HL-60 (cell line): Measurements from ENCODE around the gene MAMSTR.

Experiments
- POLR2AphosphoS5 ChIP-seq: IDR thresholded peaks from 2 replicates; pipeline ENCODE4 v1.6.1; 2012; ENCODE audit warnings: low read depth
- SPI1 ChIP-seq: IDR thresholded peaks from 2 replicates; pipeline ENCODE4 v1.6.1; 2012; ENCODE audit warnings: low read depth, mild to moderate bottlenecking, borderline replicate concordance
- TF ChIP-seq, protein P1 (sequence below): IDR thresholded peaks from one replicate; pipeline ENCODE4 v1.5.1; 2011; ENCODE audit warnings: low read length, control low read depth, inconsistent platforms; ENCODE audit not compliant: insufficient read depth

DNA sequence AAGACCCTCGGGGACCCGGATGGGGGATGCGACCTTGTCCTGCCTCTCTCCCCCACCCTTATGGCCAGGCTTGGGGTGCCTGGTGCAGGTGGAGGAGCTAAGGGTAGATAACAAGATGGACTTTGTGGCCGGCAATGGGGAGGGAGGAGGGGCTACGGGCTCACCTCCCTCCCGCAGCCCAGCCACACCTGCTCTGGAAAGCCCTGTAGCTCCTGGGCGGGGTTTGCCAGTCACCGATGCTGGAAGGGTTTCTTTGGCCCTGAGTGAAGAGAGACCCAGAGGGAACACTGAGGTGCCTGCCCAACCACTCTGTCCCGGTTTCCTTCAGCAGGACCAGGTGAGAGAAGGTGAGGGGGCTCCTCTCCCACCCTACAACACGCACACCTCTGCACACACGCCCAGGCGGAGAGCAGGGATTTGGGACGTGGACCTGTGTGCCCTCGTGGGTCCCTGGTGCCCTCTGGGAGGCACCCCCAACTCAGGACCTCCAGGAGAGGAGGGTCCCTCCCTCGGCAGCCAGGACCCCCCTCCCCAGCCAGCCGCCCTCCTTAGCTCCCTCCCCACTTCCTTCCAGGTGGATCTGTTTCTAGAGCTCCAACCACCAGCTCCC, 23.7 kb downstream of the MAMSTR start, which contains the start of gene FUT2:
- TF ChIP-seq, protein P1, sequence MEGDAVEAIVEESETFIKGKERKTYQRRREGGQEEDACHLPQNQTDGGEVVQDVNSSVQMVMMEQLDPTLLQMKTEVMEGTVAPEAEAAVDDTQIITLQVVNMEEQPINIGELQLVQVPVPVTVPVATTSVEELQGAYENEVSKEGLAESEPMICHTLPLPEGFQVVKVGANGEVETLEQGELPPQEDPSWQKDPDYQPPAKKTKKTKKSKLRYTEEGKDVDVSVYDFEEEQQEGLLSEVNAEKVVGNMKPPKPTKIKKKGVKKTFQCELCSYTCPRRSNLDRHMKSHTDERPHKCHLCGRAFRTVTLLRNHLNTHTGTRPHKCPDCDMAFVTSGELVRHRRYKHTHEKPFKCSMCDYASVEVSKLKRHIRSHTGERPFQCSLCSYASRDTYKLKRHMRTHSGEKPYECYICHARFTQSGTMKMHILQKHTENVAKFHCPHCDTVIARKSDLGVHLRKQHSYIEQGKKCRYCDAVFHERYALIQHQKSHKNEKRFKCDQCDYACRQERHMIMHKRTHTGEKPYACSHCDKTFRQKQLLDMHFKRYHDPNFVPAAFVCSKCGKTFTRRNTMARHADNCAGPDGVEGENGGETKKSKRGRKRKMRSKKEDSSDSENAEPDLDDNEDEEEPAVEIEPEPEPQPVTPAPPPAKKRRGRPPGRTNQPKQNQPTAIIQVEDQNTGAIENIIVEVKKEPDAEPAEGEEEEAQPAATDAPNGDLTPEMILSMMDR: no peak
- TF ChIP-seq POLR2AphosphoS5 (no peak), SPI1 (no peak)
